Smooth muscle cell (in vitro differentiated cells): ENCODE results near the gene PPP4C. TPM values are rescaled to one million over a fixed set of nuclear protein-coding genes. Genes with fewer than 3 reads are reported as not detected.

ENCODE experiments used
- DNase-seq: peaks from one replicate; lab custom pipeline; 2025; ENCODE audit not compliant: unreplicated experiment; lab: John Stamatoyannopoulos, UW
- H2AFZ ChIP-seq: fragments of 200-600 bp; sonication (generic); 2 replicates; pipeline ENCODE4 v1.6.0; 2016; ENCODE audit warnings: antibody characterized with exemption, low read depth, mild to moderate bottlenecking
- H3F3A ChIP-seq: fragments of 200-600 bp; sonication (generic); 2 replicates; pipeline ENCODE4 v1.6.0; 2017; ENCODE audit warnings: antibody characterized with exemption, low read depth
- H3K27ac ChIP-seq: fragments of 200-600 bp; sonication (generic); 2 replicates; pipeline ENCODE4 v1.5.1; 2016; ENCODE audit warnings: low read depth, mild to moderate bottlenecking
- H3K27me3 ChIP-seq: fragments of 200-600 bp; sonication (generic); 2 replicates; pipeline ENCODE4 v1.6.1; 2016; ENCODE audit warnings: low read depth, mild to moderate bottlenecking
- H3K36me3 ChIP-seq: fragments of 200-600 bp; sonication (generic); 2 replicates; pipeline ENCODE4 v1.5.1; 2016; ENCODE audit warnings: low read depth
- H3K4me1 ChIP-seq: fragments of 200-600 bp; sonication (generic); 2 replicates; pipeline ENCODE4 v1.5.1; 2016; ENCODE audit warnings: low read depth
- H3K4me2 ChIP-seq: fragments of 200-600 bp; sonication (generic); 2 replicates; pipeline ENCODE4 v1.6.0; 2016; ENCODE audit warnings: mild to moderate bottlenecking
- H3K4me3 ChIP-seq: fragments of 200-600 bp; sonication (generic); 2 replicates; pipeline ENCODE4 v1.5.1; 2016; ENCODE audit warnings: mild to moderate bottlenecking
- H3K79me2 ChIP-seq: fragments of 200-600 bp; sonication (generic); 2 replicates; pipeline ENCODE4 v1.6.0; 2016; ENCODE audit warnings: low read depth, mild to moderate bottlenecking
- H3K9ac ChIP-seq: fragments of 200-600 bp; sonication (generic); 2 replicates; pipeline ENCODE4 v1.6.0; 2016; ENCODE audit warnings: low read depth
- H3K9me3 ChIP-seq: fragments of 200-600 bp; sonication (generic); replicated peaks from 2 replicates; pipeline ENCODE4 v1.5.1; 2016; ENCODE audit warnings: low read depth
- H4K20me1 ChIP-seq: fragments of 200-600 bp; sonication (generic); 2 replicates; pipeline ENCODE4 v1.6.0; 2016; ENCODE audit warnings: low read depth
- WGBS: methylation state at CpG from one replicate; pipeline ENCODE4 v1.1.7; 2016; ENCODE audit warnings: low lambda C conversion rate; 5-methylcytosine and 5-hydroxymethylcytosine counted together
- polyA plus RNA-seq: library from polyadenylated mRNA; unstranded; fragments of >200 nt; fragmentation: Nextera tagmentation; extraction: Ambion mirVana; gene quantifications from 2 replicates; pipeline ENCODE4 v1.2.1, GENCODE V29; 2016
- total RNA-seq: library from RNA; depleted of rRNA; stranded (reverse); fragments of >200 nt; gene quantifications from 2 replicates; pipeline ENCODE4 v1.2.3, GENCODE V29; 2014
- TF ChIP-seq, protein P1 (sequence below): fragments of 200-600 bp; sonication (generic); IDR thresholded peaks from 2 replicates; pipeline ENCODE4 v1.5.1; 2017; ENCODE audit warnings: borderline replicate concordance, mild to moderate bottlenecking, antibody characterized with exemption; ENCODE audit not compliant: insufficient read depth, poor library complexity, severe bottlenecking

Gene PPP4C
- total and polyA plus RNA-seq, 2 experiments from 2014 or later = 111 to 224 TPM

DNA sequence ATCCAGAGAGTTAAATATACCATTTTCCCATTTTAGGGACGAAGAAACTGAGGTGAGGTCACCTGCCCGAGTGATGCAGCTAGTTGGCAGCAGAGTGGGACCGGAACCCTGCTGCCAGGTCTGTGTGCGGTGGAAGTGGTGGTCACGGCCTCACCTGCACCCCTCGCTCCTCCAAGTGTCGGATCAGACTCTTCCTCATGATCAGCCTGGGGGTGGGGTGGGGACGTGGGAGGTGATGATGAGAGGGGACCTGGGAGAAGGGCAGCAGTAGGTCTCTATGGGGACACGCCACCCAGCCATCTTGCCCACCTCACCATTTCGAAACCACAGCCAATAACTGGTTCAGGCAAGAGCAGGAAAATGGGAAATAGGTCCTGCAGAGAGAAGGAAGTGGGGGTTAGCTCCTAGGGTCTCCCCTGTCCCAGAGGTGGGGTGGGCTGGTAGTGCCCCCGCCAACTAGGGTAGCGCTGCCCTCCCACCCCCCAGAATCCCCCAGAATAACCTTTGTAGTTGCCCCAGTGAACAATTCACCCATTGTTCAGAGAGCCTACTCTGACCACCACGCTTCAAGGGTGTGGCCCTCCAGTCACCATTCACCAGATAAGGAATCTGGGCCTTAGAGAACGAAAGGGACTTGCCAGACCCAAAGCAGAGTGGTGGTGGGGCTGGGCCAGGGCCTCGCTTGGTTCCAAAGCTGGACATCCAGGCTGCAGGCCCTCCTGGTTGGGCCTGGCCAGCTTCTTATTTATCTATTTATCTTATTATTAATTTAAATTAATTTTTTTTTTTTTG is 32.5 kb downstream of the PPP4C start:
- no peak overlapping the region for H3K4me3 ChIP-seq
- H3K9me3 ChIP-seq = no peaks in the 10 kb centered on the region
- H3K4me1 ChIP-seq = no peaks in the 10 kb centered on the region
- H3K4me2 ChIP-seq = no peak overlapping the region
- H4K20me1 ChIP-seq = peaks cover 97% of the 10 kb centered on the region
- TF ChIP-seq, protein P1, sequence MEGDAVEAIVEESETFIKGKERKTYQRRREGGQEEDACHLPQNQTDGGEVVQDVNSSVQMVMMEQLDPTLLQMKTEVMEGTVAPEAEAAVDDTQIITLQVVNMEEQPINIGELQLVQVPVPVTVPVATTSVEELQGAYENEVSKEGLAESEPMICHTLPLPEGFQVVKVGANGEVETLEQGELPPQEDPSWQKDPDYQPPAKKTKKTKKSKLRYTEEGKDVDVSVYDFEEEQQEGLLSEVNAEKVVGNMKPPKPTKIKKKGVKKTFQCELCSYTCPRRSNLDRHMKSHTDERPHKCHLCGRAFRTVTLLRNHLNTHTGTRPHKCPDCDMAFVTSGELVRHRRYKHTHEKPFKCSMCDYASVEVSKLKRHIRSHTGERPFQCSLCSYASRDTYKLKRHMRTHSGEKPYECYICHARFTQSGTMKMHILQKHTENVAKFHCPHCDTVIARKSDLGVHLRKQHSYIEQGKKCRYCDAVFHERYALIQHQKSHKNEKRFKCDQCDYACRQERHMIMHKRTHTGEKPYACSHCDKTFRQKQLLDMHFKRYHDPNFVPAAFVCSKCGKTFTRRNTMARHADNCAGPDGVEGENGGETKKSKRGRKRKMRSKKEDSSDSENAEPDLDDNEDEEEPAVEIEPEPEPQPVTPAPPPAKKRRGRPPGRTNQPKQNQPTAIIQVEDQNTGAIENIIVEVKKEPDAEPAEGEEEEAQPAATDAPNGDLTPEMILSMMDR = no peak
- H3F3A ChIP-seq = peaks cover 50% of the 10 kb centered on the region
- peaks cover 40% of the 10 kb centered on the region for H3K79me2 ChIP-seq
- no peak overlapping the region for H3K27ac ChIP-seq
- 96% methylated on average over 13 of the region's 15 CpGs for WGBS
- DNase-seq = no peak
- no peaks in the 10 kb centered on the region for H3K27me3 ChIP-seq
- no peak overlapping the region for H2AFZ ChIP-seq
- H3K36me3 ChIP-seq = no peaks in the 10 kb centered on the region
- no peak overlapping the region for H3K9ac ChIP-seq

DNA sequence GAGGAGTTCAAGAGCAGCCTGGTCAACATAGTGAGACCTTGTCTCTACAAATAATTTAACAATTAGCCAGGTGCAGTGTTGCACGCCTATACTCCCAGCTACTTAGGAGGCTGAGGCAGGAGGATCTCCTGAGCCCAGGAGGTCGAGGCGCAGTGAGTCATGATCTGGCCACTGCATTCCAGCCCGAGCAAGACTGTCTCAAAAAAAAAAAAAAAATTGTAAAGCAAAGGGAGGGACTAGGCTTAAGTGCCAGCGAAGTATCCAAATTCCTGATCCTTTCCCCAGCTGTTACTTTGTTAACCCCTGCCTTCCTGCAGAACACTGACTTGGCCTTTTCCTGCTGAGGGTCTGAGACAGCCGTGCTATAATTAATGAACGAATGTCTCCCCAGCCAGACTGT is 34.9 kb downstream of the PPP4C start:
- Histone ChIP-seq H2AFZ (no peak overlapping the region), H4K20me1 (peaks cover 76% of the 10 kb centered on the region), H3K9me3 (no peaks in the 10 kb centered on the region), H3K9ac (no peak overlapping the region), H3K4me2 (no peak overlapping the region), H3K4me3 (no peak overlapping the region), H3K27ac (no peak overlapping the region), H3K79me2 (peaks cover 18% of the 10 kb centered on the region), H3K4me1 (no peaks in the 10 kb centered on the region), H3F3A (peaks cover 49% of the 10 kb centered on the region), H3K36me3 (no peaks in the 10 kb centered on the region), H3K27me3 (no peaks in the 10 kb centered on the region)
- TF ChIP-seq, protein P1 = no peak
- WGBS = 53% methylated on average over 7 of the region's 7 CpGs
- no peak for DNase-seq

DNA sequence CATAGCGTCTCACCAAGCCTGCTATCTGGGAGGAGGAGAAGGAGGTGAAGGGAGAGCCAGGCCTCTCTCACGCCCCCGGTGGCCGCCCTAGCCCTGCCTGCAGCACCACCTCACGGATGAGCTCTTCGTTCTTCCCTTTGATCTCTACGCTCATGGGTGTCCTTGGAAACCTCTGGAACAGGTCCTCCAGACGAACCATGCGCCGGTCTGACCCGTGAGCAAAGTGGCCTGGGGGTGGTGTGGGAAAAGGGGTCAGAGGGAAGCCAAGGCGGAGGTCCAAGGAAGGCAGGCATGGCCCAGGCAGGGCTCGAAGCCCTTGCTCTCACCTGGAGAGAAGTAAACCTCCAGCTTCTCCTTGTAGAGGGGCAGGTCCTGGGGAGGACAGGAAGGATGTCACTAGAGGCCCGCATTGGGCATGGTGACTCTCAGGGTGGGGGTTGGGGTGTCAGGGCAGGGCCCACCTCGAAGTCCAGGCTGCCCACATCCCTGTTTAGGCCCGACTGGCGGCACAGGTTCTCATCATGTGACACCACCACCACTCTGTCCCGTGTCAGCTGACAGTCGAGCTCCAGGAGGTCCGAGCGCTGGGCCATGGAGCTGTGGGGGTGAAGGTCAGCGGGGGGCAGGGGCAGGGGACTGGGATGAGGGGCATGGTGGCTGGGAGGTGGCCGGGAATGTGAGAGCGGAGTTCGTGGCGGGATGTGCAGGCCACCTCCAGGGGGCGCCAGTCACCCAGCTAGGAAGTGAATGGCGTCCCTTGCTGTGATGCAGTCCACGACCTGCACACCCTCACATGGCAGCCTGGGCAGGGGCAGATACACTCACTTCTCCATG is 36.6 kb downstream of the PPP4C start:
- no peaks in the 10 kb centered on the region for H3K4me1 ChIP-seq
- no peak overlapping the region for H3K9ac ChIP-seq
- H3K27me3 ChIP-seq = no peaks in the 10 kb centered on the region
- H3K36me3 ChIP-seq = no peaks in the 10 kb centered on the region
- no peak overlapping the region for H3K4me3 ChIP-seq
- TF ChIP-seq, protein P1 = peak; percentile 67
- H3K4me2 ChIP-seq = no peak overlapping the region
- H3K79me2 ChIP-seq = peaks cover under 1% of the 10 kb centered on the region
- peaks cover 58% of the 10 kb centered on the region for H4K20me1 ChIP-seq
- peak; percentile 29 for DNase-seq
- H3F3A ChIP-seq = peaks cover 40% of the 10 kb centered on the region
- 27% methylated on average over 21 of the region's 29 CpGs for WGBS
- H3K27ac ChIP-seq = no peak overlapping the region
- H2AFZ ChIP-seq = no peak overlapping the region
- no peaks in the 10 kb centered on the region for H3K9me3 ChIP-seq
